ENCODE data around the gene NUP210. TPM values are rescaled to one million over a fixed set of nuclear protein-coding genes. Genes with fewer than 3 reads are reported as not detected.

The NUP210 gene
- 1 to 10 TPM; 5.7 to 5.9 TPM for polyA plus RNA-seq

DNA sequence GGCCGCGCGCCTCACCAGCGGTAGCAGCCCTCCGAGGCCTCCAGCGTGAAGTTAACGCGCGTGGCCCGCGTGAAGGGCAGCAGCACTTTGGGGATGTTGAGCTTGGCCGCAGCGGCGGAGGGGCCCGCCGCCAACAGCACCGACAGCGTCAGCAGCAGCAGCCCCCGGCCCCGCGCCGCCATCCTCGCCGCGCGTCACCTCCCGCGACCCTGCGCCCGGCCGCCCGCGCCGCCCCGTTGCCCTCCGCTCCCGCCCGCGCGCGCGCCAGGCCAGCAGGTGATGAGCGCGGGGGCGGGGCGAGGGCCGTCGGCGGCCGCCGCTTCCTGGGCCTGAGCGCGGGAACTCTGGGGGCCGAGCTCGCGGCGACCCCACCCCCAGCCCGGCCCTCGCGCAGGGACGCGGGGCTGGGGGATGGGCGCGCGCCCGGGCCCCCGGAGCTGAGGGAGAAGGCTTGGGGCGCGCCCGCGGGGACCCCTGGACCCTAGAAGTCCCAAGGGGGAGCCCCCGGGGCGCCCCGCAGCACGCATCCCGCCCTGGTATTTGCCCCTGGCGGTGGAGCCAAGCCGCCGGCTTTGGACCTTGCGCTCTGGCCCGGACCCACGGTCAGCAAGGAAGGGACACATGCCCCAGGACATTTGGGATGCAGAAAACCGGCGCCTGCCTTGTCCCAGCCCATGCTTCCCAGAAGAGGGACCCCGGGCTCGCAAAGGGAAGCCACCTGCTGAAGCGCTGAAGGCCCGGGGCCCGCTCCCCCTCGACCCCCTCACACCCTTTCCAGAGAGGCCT, at the start of gene NUP210:
NUP210 (minus strand) TSS at position 278 of the 786 bp plus-strand sequence; CDS start at position 182, 96 bp downstream.
- peaks cover 4 to 10% of the 10 kb centered on the region in 2 donors for H3K4me1 ChIP-seq (ENCODE audit: control insufficient read depth in 2 of 2, insufficient read depth in 2 of 2, low read length in 1 of 2)
- H3K27ac ChIP-seq (ENCODE audit: low read depth in 2 of 2, low read length in 1 of 2), result peak within 1 kb of the TSS; percentile 61 to 67
- peak within 1 kb of the TSS; percentile 64 to 69 for H3K4me3 ChIP-seq (ENCODE audit: low read depth in 1 of 2, low read length in 2 of 2)
- no peaks in the 10 kb centered on the region for H3K27me3 ChIP-seq (ENCODE audit: control insufficient read depth in 1 of 2, insufficient read depth in 2 of 2, low read length in 2 of 2)
- H3K9me3 ChIP-seq (ENCODE audit: control insufficient read depth in 2 of 2, insufficient read depth in 1 of 2, low read depth in 1 of 2, low read length in 1 of 2), result peaks cover 0 to 5% of the 10 kb centered on the region in 2 donors
- 3 to 5% methylated on average over 52 to 90 of the region's 90 CpGs for WGBS, 2 donors
- H3K36me3 ChIP-seq (ENCODE audit: control insufficient read depth in 2 of 2, insufficient read depth in 2 of 2, low read length in 1 of 2), result peaks cover 0 to 2% of the 10 kb centered on the region in 2 donors

DNA sequence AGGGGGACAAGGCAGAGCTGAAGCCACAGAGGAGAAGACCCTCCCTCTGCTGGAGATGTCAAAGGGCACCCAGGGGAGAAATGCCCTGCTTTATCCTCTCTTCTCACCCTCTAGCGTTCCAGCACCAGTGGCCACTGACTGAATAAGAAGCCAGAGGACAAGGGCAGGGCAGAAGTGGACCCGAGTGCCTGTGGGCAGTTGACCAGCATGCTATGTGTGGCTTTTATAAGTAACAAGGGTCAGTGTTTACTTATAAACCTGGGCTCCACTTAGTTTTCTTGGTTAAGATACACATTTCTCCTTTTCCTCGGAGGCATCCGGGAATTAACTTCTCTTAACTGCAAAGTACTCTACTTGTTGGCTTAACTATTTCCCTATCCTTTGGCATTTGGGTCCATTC, 46.7 kb upstream of the NUP210 start:
- H3K9me3 ChIP-seq (ENCODE audit: control insufficient read depth in 2 of 2, insufficient read depth in 1 of 2, low read depth in 1 of 2, low read length in 1 of 2), result no peaks in the 10 kb centered on the region
- no peaks in the 10 kb centered on the region for H3K36me3 ChIP-seq (ENCODE audit: control insufficient read depth in 2 of 2, insufficient read depth in 2 of 2, low read length in 1 of 2)
- H3K27me3 ChIP-seq (ENCODE audit: control insufficient read depth in 1 of 2, insufficient read depth in 2 of 2, low read length in 2 of 2), result no peaks in the 10 kb centered on the region
- no peaks in the 10 kb centered on the region for H3K4me1 ChIP-seq (ENCODE audit: control insufficient read depth in 2 of 2, insufficient read depth in 2 of 2, low read length in 1 of 2)
- 69 to 76% methylated on average over 4 of the region's 4 CpGs for WGBS, 2 donors
- H3K4me3 ChIP-seq (ENCODE audit: low read depth in 1 of 2, low read length in 2 of 2), result no peak overlapping the region
- H3K27ac ChIP-seq (ENCODE audit: low read depth in 2 of 2, low read length in 1 of 2), result no peak overlapping the region

DNA sequence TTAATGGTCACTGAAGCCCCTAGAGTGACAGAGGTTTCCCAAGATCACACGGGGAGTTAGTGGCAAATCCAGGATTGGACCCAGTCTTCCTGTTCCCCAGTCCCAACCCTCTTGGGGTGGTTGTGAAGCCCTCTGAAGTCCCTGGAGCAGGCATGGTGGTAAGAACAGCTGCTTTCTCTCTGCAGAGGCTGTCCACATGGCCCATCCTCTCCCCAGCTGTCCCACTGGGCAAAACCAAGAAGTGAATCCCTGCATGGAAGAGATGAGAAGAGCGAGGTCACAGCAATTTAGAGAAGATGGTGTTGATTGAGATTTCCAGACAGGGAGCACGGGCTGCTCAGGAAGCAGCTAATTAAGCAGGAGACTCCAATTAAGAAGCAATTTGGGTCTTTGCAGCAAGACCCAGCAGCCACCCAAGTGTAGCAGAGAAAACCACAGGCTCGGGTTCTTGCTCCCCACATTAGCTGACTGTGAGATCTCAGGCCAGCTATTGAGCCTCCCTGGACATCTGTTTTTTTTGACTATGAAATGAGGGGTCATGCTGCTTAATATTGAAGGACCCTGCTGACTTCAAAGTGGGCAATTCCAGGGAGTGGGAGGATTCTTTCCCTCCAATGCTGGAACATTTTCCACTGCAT, 45.2 kb upstream of the NUP210 start:
- Histone ChIP-seq H3K9me3 (ENCODE audit: control insufficient read depth in 2 of 2, insufficient read depth in 1 of 2, low read depth in 1 of 2, low read length in 1 of 2) (peaks cover 0 to 2% of the 10 kb centered on the region in 2 donors), H3K4me1 (ENCODE audit: control insufficient read depth in 2 of 2, insufficient read depth in 2 of 2, low read length in 1 of 2) (no peaks in the 10 kb centered on the region), H3K27ac (ENCODE audit: low read depth in 2 of 2, low read length in 1 of 2) (no peak overlapping the region), H3K36me3 (ENCODE audit: control insufficient read depth in 2 of 2, insufficient read depth in 2 of 2, low read length in 1 of 2) (no peaks in the 10 kb centered on the region), H3K4me3 (ENCODE audit: low read depth in 1 of 2, low read length in 2 of 2) (no peak overlapping the region), H3K27me3 (ENCODE audit: control insufficient read depth in 1 of 2, insufficient read depth in 2 of 2, low read length in 2 of 2) (no peaks in the 10 kb centered on the region)
- WGBS, 2 donors, result 74 to 82% methylated on average over 4 of the region's 4 CpGs

GRCh38 chr3:13463618-13464400, 43.7 kb upstream of the NUP210 start:
- Histone ChIP-seq H3K4me1 (ENCODE audit: control insufficient read depth in 2 of 2, insufficient read depth in 2 of 2, low read length in 1 of 2) (no peaks in the 10 kb centered on the region), H3K27ac (ENCODE audit: low read depth in 2 of 2, low read length in 1 of 2) (no peak overlapping the region), H3K9me3 (ENCODE audit: control insufficient read depth in 2 of 2, insufficient read depth in 1 of 2, low read depth in 1 of 2, low read length in 1 of 2) (peaks cover 0 to 2% of the 10 kb centered on the region in 2 donors), H3K27me3 (ENCODE audit: control insufficient read depth in 1 of 2, insufficient read depth in 2 of 2, low read length in 2 of 2) (no peaks in the 10 kb centered on the region), H3K4me3 (ENCODE audit: low read depth in 1 of 2, low read length in 2 of 2) (no peak overlapping the region), H3K36me3 (ENCODE audit: control insufficient read depth in 2 of 2, insufficient read depth in 2 of 2, low read length in 1 of 2) (no peaks in the 10 kb centered on the region)
- 56 to 72% methylated on average over 11 of the region's 11 CpGs for WGBS, 2 donors

- 72 to 85% methylated on average over 5 of the region's 5 CpGs for WGBS, 2 donors
Measured at GRCh38 chr3:13462822-13463221, 42.7 kb upstream of the NUP210 start.

GRCh38 chr3:13462125-13462629, 42.1 kb upstream of the NUP210 start:
- peaks cover 0 to 2% of the 10 kb centered on the region in 2 donors for H3K9me3 ChIP-seq (ENCODE audit: control insufficient read depth in 2 of 2, insufficient read depth in 1 of 2, low read depth in 1 of 2, low read length in 1 of 2)
- no peak overlapping the region for H3K27ac ChIP-seq (ENCODE audit: low read depth in 2 of 2, low read length in 1 of 2)
- H3K4me1 ChIP-seq (ENCODE audit: control insufficient read depth in 2 of 2, insufficient read depth in 2 of 2, low read length in 1 of 2), result no peaks in the 10 kb centered on the region
- 84 to 85% methylated on average over 8 of the region's 8 CpGs for WGBS, 2 donors
- H3K36me3 ChIP-seq (ENCODE audit: control insufficient read depth in 2 of 2, insufficient read depth in 2 of 2, low read length in 1 of 2), result no peaks in the 10 kb centered on the region
- no peaks in the 10 kb centered on the region for H3K27me3 ChIP-seq (ENCODE audit: control insufficient read depth in 1 of 2, insufficient read depth in 2 of 2, low read length in 2 of 2)
- no peak overlapping the region for H3K4me3 ChIP-seq (ENCODE audit: low read depth in 1 of 2, low read length in 2 of 2)

More at GRCh38 chr3:13462822-13463221, 42.7 kb upstream of the NUP210 start:
- no peaks in the 10 kb centered on the region for H3K4me1 ChIP-seq (ENCODE audit: control insufficient read depth in 2 of 2, insufficient read depth in 2 of 2, low read length in 1 of 2)
- peaks cover 0 to 2% of the 10 kb centered on the region in 2 donors for H3K9me3 ChIP-seq (ENCODE audit: control insufficient read depth in 2 of 2, insufficient read depth in 1 of 2, low read depth in 1 of 2, low read length in 1 of 2)
- H3K36me3 ChIP-seq (ENCODE audit: control insufficient read depth in 2 of 2, insufficient read depth in 2 of 2, low read length in 1 of 2), result no peaks in the 10 kb centered on the region
- no peak overlapping the region for H3K4me3 ChIP-seq (ENCODE audit: low read depth in 1 of 2, low read length in 2 of 2)
- no peaks in the 10 kb centered on the region for H3K27me3 ChIP-seq (ENCODE audit: control insufficient read depth in 1 of 2, insufficient read depth in 2 of 2, low read length in 2 of 2)
- no peak overlapping the region for H3K27ac ChIP-seq (ENCODE audit: low read depth in 2 of 2, low read length in 1 of 2)

DNA sequence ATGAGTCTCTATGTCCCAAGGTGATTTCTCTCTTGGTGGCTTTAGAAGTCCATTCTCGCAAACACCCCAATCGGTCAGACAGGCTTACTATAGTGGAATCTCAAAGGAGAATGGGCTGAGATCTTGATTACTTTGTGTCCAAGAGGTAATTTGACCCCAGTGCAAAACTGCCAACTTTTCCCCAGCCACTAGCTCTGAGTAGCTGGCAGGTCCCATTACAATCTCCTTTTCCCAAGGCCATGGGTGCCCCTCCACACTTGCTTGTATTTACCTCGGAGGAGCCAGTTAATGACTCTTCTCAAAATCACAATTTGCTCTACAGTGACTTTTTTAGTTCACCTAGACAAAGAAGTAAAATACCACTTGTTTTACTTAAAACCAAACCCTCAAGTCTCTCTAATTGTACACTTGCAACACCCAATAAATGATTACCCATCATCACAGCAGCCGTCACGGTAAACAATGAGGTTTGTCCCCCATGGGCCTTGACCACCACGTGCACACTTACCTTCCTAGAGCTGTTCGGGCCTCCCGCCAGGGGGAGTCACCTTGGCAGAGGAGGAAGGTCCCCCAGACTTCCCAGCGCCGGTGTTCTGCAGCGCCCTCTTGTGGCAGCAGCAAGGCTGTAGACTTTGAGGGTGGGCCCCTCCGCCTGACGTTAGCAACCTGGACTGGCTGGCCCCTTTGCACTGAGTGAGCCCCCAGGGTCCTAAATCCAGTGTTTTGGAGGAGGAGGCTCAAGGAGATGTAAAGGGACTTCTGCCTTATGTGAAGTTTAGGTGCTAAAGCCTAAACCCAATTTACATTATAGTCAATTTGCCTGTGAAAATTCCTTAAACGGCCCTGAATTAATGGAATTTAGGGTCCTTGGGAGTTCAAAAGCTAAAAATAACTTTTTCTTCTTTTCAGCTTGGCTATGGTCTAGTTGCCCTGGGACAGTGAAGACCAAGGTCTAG, 41.3 kb upstream of the NUP210 start:
- no peak overlapping the region for H3K4me3 ChIP-seq (ENCODE audit: low read depth in 1 of 2, low read length in 2 of 2)
- no peaks in the 10 kb centered on the region for H3K27me3 ChIP-seq (ENCODE audit: control insufficient read depth in 1 of 2, insufficient read depth in 2 of 2, low read length in 2 of 2)
- peaks cover 0 to 2% of the 10 kb centered on the region in 2 donors for H3K9me3 ChIP-seq (ENCODE audit: control insufficient read depth in 2 of 2, insufficient read depth in 1 of 2, low read depth in 1 of 2, low read length in 1 of 2)
- 48 to 53% methylated on average over 14 of the region's 14 CpGs for WGBS, 2 donors
- H3K36me3 ChIP-seq (ENCODE audit: control insufficient read depth in 2 of 2, insufficient read depth in 2 of 2, low read length in 1 of 2), result no peaks in the 10 kb centered on the region
- H3K4me1 ChIP-seq (ENCODE audit: control insufficient read depth in 2 of 2, insufficient read depth in 2 of 2, low read length in 1 of 2), result no peaks in the 10 kb centered on the region
- H3K27ac ChIP-seq (ENCODE audit: low read depth in 2 of 2, low read length in 1 of 2), result no peak overlapping the region

- H3K4me3 ChIP-seq (ENCODE audit: low read depth in 1 of 2, low read length in 2 of 2), result no peak overlapping the region
- H3K4me1 ChIP-seq (ENCODE audit: control insufficient read depth in 2 of 2, insufficient read depth in 2 of 2, low read length in 1 of 2), result no peaks in the 10 kb centered on the region
- H3K36me3 ChIP-seq (ENCODE audit: control insufficient read depth in 2 of 2, insufficient read depth in 2 of 2, low read length in 1 of 2), result no peaks in the 10 kb centered on the region
- no peak overlapping the region for H3K27ac ChIP-seq (ENCODE audit: low read depth in 2 of 2, low read length in 1 of 2)
- H3K9me3 ChIP-seq (ENCODE audit: control insufficient read depth in 2 of 2, insufficient read depth in 1 of 2, low read depth in 1 of 2, low read length in 1 of 2), result peaks cover 0 to 2% of the 10 kb centered on the region in 2 donors
- WGBS, 2 donors, result 97 to 100% methylated on average over 7 of the region's 7 CpGs
- no peaks in the 10 kb centered on the region for H3K27me3 ChIP-seq (ENCODE audit: control insufficient read depth in 1 of 2, insufficient read depth in 2 of 2, low read length in 2 of 2)
Measured at GRCh38 chr3:13460341-13460736, 40.2 kb upstream of the NUP210 start.
